ENCODE data around the gene SOD3.

The SOD3 gene

GRCh38 chr4:24831637-24832036 lies 36.3 kb downstream of the SOD3 start:
- Histone ChIP-seq H3K36me3 (ENCODE audit: control insufficient read depth in 4 of 4, insufficient read depth in 4 of 4, low read length in 3 of 4) (peaks cover 0 to 12% (median 2%) of the 10 kb centered on the region in 4 experiments), H3K9me3 (ENCODE audit: control extremely low read depth in 1 of 5, control insufficient read depth in 4 of 5, insufficient read depth in 2 of 5, low read depth in 1 of 5, low read length in 4 of 5) (no peaks in the 10 kb centered on the region), H3K4me3 (ENCODE audit: control insufficient read depth in 1 of 7, extremely low read depth in 1 of 7, insufficient read depth in 4 of 7, low read depth in 2 of 7, low read length in 6 of 7) (no peak overlapping the region), H3K27me3 (replicated peaks in 2 of 5; ENCODE audit: control insufficient read depth in 4 of 5, insufficient read depth in 5 of 5, low read length in 4 of 5) (peaks cover 0 to 1% (median 0%) of the 10 kb centered on the region in 5 experiments), H3K4me1 (ENCODE audit: control extremely low read depth in 1 of 4, control insufficient read depth in 4 of 4, insufficient read depth in 4 of 4, low read length in 3 of 4) (no peaks in the 10 kb centered on the region), H3K27ac (ENCODE audit: insufficient read depth in 1 of 2, low read depth in 1 of 2, low read length in 2 of 2, poor library complexity in 1 of 2, severe bottlenecking in 2 of 2) (no peak overlapping the region)
- CTCF ChIA-PET: no interaction called here
- POLR2A ChIA-PET: no interaction called here
- no peak for DNase-seq
- WGBS (ENCODE audit: insufficient coverage): 100% methylated on average over 2 of the region's 3 CpGs

- WGBS (ENCODE audit: insufficient coverage): 100% methylated on average over 4 of the region's 4 CpGs
- ChIA-PET POLR2A (no interaction called here), CTCF (no interaction called here)
- Histone ChIP-seq H3K27me3 (replicated peaks in 2 of 5; ENCODE audit: control insufficient read depth in 4 of 5, insufficient read depth in 5 of 5, low read length in 4 of 5) (peaks cover 0 to 1% (median 0%) of the 10 kb centered on the region in 5 experiments), H3K4me3 (ENCODE audit: control insufficient read depth in 1 of 7, extremely low read depth in 1 of 7, insufficient read depth in 4 of 7, low read depth in 2 of 7, low read length in 6 of 7) (no peak overlapping the region), H3K36me3 (ENCODE audit: control insufficient read depth in 4 of 4, insufficient read depth in 4 of 4, low read length in 3 of 4) (peaks cover 0 to 7% (median under 1%) of the 10 kb centered on the region in 4 experiments), H3K27ac (ENCODE audit: insufficient read depth in 1 of 2, low read depth in 1 of 2, low read length in 2 of 2, poor library complexity in 1 of 2, severe bottlenecking in 2 of 2) (no peak overlapping the region), H3K9me3 (ENCODE audit: control extremely low read depth in 1 of 5, control insufficient read depth in 4 of 5, insufficient read depth in 2 of 5, low read depth in 1 of 5, low read length in 4 of 5) (no peaks in the 10 kb centered on the region), H3K4me1 (ENCODE audit: control extremely low read depth in 1 of 4, control insufficient read depth in 4 of 4, insufficient read depth in 4 of 4, low read length in 3 of 4) (no peaks in the 10 kb centered on the region)
- DNase-seq: no peak
Measured at GRCh38 chr4:24835696-24836095, 40.3 kb downstream of the SOD3 start.

- WGBS (ENCODE audit: insufficient coverage): 93% methylated on average over 1 of the region's 6 CpGs
- no peak for DNase-seq
- H3K9me3 ChIP-seq (ENCODE audit: control extremely low read depth in 1 of 5, control insufficient read depth in 4 of 5, insufficient read depth in 2 of 5, low read depth in 1 of 5, low read length in 4 of 5): no peaks in the 10 kb centered on the region
- no peak overlapping the region for H3K4me3 ChIP-seq (ENCODE audit: control insufficient read depth in 1 of 7, extremely low read depth in 1 of 7, insufficient read depth in 4 of 7, low read depth in 2 of 7, low read length in 6 of 7)
- no peaks in the 10 kb centered on the region for H3K4me1 ChIP-seq (ENCODE audit: control extremely low read depth in 1 of 4, control insufficient read depth in 4 of 4, insufficient read depth in 4 of 4, low read length in 3 of 4)
- no peaks in the 10 kb centered on the region for H3K27me3 ChIP-seq (replicated peaks in 2 of 5; ENCODE audit: control insufficient read depth in 4 of 5, insufficient read depth in 5 of 5, low read length in 4 of 5)
- H3K36me3 ChIP-seq (ENCODE audit: control insufficient read depth in 4 of 4, insufficient read depth in 4 of 4, low read length in 3 of 4): peaks cover 0 to 2% (median 0%) of the 10 kb centered on the region in 4 experiments
- ChIA-PET POLR2A (no interaction called here), CTCF (interaction anchor here (0.7 kb wide), 1 partner anchor 21 kb away, joined by 3 read pairs; no protein-coding TSS in a partner anchor)
- H3K27ac ChIP-seq (ENCODE audit: insufficient read depth in 1 of 2, low read depth in 1 of 2, low read length in 2 of 2, poor library complexity in 1 of 2, severe bottlenecking in 2 of 2): no peak overlapping the region
Measured at GRCh38 chr4:24836661-24837242, 41.4 kb downstream of the SOD3 start.

- Histone ChIP-seq H3K27ac (ENCODE audit: insufficient read depth in 1 of 2, low read depth in 1 of 2, low read length in 2 of 2, poor library complexity in 1 of 2, severe bottlenecking in 2 of 2) (no peak overlapping the region), H3K9me3 (ENCODE audit: control extremely low read depth in 1 of 5, control insufficient read depth in 4 of 5, insufficient read depth in 2 of 5, low read depth in 1 of 5, low read length in 4 of 5) (no peaks in the 10 kb centered on the region), H3K27me3 (replicated peaks in 2 of 5; ENCODE audit: control insufficient read depth in 4 of 5, insufficient read depth in 5 of 5, low read length in 4 of 5) (no peaks in the 10 kb centered on the region), H3K36me3 (ENCODE audit: control insufficient read depth in 4 of 4, insufficient read depth in 4 of 4, low read length in 3 of 4) (peaks cover 0 to 2% (median 0%) of the 10 kb centered on the region in 4 experiments), H3K4me1 (ENCODE audit: control extremely low read depth in 1 of 4, control insufficient read depth in 4 of 4, insufficient read depth in 4 of 4, low read length in 3 of 4) (no peaks in the 10 kb centered on the region), H3K4me3 (ENCODE audit: control insufficient read depth in 1 of 7, extremely low read depth in 1 of 7, insufficient read depth in 4 of 7, low read depth in 2 of 7, low read length in 6 of 7) (no peak overlapping the region)
- no peak for DNase-seq
- CTCF ChIA-PET: no interaction called here
- POLR2A ChIA-PET: no interaction called here
- WGBS (ENCODE audit: insufficient coverage): 89% methylated on average over 5 of the region's 7 CpGs
Measured at GRCh38 chr4:24837336-24837735, 42.0 kb downstream of the SOD3 start.

- ChIA-PET POLR2A (no interaction called here), CTCF (no interaction called here)
- WGBS (ENCODE audit: insufficient coverage): 98% methylated on average over 5 of the region's 5 CpGs
- Histone ChIP-seq H3K27ac (ENCODE audit: insufficient read depth in 1 of 2, low read depth in 1 of 2, low read length in 2 of 2, poor library complexity in 1 of 2, severe bottlenecking in 2 of 2) (no peak overlapping the region), H3K36me3 (ENCODE audit: control insufficient read depth in 4 of 4, insufficient read depth in 4 of 4, low read length in 3 of 4) (peaks cover 0 to 2% (median 0%) of the 10 kb centered on the region in 4 experiments), H3K27me3 (replicated peaks in 2 of 5; ENCODE audit: control insufficient read depth in 4 of 5, insufficient read depth in 5 of 5, low read length in 4 of 5) (no peaks in the 10 kb centered on the region), H3K4me3 (ENCODE audit: control insufficient read depth in 1 of 7, extremely low read depth in 1 of 7, insufficient read depth in 4 of 7, low read depth in 2 of 7, low read length in 6 of 7) (no peak overlapping the region), H3K9me3 (ENCODE audit: control extremely low read depth in 1 of 5, control insufficient read depth in 4 of 5, insufficient read depth in 2 of 5, low read depth in 1 of 5, low read length in 4 of 5) (no peaks in the 10 kb centered on the region), H3K4me1 (ENCODE audit: control extremely low read depth in 1 of 4, control insufficient read depth in 4 of 4, insufficient read depth in 4 of 4, low read length in 3 of 4) (no peaks in the 10 kb centered on the region)
- DNase-seq: no peak
Measured at GRCh38 chr4:24837781-24838180, 42.4 kb downstream of the SOD3 start.

- 98% methylated on average over 5 of the region's 5 CpGs for WGBS (ENCODE audit: insufficient coverage)
- Histone ChIP-seq H3K4me3 (ENCODE audit: control insufficient read depth in 1 of 7, extremely low read depth in 1 of 7, insufficient read depth in 4 of 7, low read depth in 2 of 7, low read length in 6 of 7) (no peak overlapping the region), H3K27me3 (replicated peaks in 2 of 5; ENCODE audit: control insufficient read depth in 4 of 5, insufficient read depth in 5 of 5, low read length in 4 of 5) (no peaks in the 10 kb centered on the region), H3K27ac (ENCODE audit: insufficient read depth in 1 of 2, low read depth in 1 of 2, low read length in 2 of 2, poor library complexity in 1 of 2, severe bottlenecking in 2 of 2) (no peak overlapping the region), H3K9me3 (ENCODE audit: control extremely low read depth in 1 of 5, control insufficient read depth in 4 of 5, insufficient read depth in 2 of 5, low read depth in 1 of 5, low read length in 4 of 5) (no peaks in the 10 kb centered on the region), H3K36me3 (ENCODE audit: control insufficient read depth in 4 of 4, insufficient read depth in 4 of 4, low read length in 3 of 4) (peaks cover 0 to 2% (median 0%) of the 10 kb centered on the region in 4 experiments), H3K4me1 (ENCODE audit: control extremely low read depth in 1 of 4, control insufficient read depth in 4 of 4, insufficient read depth in 4 of 4, low read length in 3 of 4) (no peaks in the 10 kb centered on the region)
- no peak for DNase-seq
- ChIA-PET CTCF (no interaction called here), POLR2A (no interaction called here)
Measured at GRCh38 chr4:24840362-24840761, 45.0 kb downstream of the SOD3 start.

- no peak for DNase-seq
- peaks cover 0 to 2% (median 0%) of the 10 kb centered on the region in 4 experiments for H3K36me3 ChIP-seq (ENCODE audit: control insufficient read depth in 4 of 4, insufficient read depth in 4 of 4, low read length in 3 of 4)
- POLR2A ChIA-PET: no interaction called here
- H3K4me1 ChIP-seq (ENCODE audit: control extremely low read depth in 1 of 4, control insufficient read depth in 4 of 4, insufficient read depth in 4 of 4, low read length in 3 of 4): no peaks in the 10 kb centered on the region
- H3K27me3 ChIP-seq (replicated peaks in 2 of 5; ENCODE audit: control insufficient read depth in 4 of 5, insufficient read depth in 5 of 5, low read length in 4 of 5): no peaks in the 10 kb centered on the region
- H3K27ac ChIP-seq (ENCODE audit: insufficient read depth in 1 of 2, low read depth in 1 of 2, low read length in 2 of 2, poor library complexity in 1 of 2, severe bottlenecking in 2 of 2): no peak overlapping the region
- CTCF ChIA-PET: interaction anchor here (1.3 kb wide), 1 partner anchor 16 kb away, joined by 3 read pairs; no protein-coding TSS in a partner anchor
- WGBS (ENCODE audit: insufficient coverage): 94% methylated on average over 3 of the region's 3 CpGs
- no peak overlapping the region for H3K4me3 ChIP-seq (ENCODE audit: control insufficient read depth in 1 of 7, extremely low read depth in 1 of 7, insufficient read depth in 4 of 7, low read depth in 2 of 7, low read length in 6 of 7)
- no peaks in the 10 kb centered on the region for H3K9me3 ChIP-seq (ENCODE audit: control extremely low read depth in 1 of 5, control insufficient read depth in 4 of 5, insufficient read depth in 2 of 5, low read depth in 1 of 5, low read length in 4 of 5)
Measured at GRCh38 chr4:24840826-24841543, 45.6 kb downstream of the SOD3 start.

All from common myeloid progenitor, CD34-positive (primary cell).